Measurements from ENCODE around the gene MLLT11. TPM values are rescaled to one million over a fixed set of nuclear protein-coding genes. Genes with fewer than 3 reads are reported as not detected.

Gene MLLT11
- polyA plus RNA-seq, 3 donors = 0.38 to 7.2 (median 1.8) TPM

- no peak overlapping the region for H3K27ac ChIP-seq (ENCODE audit: low read depth, low read length)
- 85 to 90% (median 89%) methylated on average over 1 of the region's 1 CpG for WGBS, 3 donors
These were observed 37.9 kb downstream of the MLLT11 start for GRCh38 chr1:151098126-151098525.

- no peak overlapping the region for H3K27ac ChIP-seq (ENCODE audit: low read depth, low read length)
These were observed 44.4 kb downstream of the MLLT11 start for GRCh38 chr1:151104630-151105029.

- no peak overlapping the region for H3K27ac ChIP-seq (ENCODE audit: low read depth, low read length)
- WGBS, 3 donors = 54 to 67% (median 61%) methylated on average over 2 of the region's 2 CpGs
These were observed 46.7 kb downstream of the MLLT11 start for GRCh38 chr1:151106894-151107293.

GRCh38 chr1:151108331-151108730, 48.1 kb downstream of the MLLT11 start:
- 93 to 97% (median 97%) methylated on average over 5 of the region's 5 CpGs for WGBS, 3 donors
- H3K27ac ChIP-seq (ENCODE audit: low read depth, low read length) = no peak overlapping the region

DNA sequence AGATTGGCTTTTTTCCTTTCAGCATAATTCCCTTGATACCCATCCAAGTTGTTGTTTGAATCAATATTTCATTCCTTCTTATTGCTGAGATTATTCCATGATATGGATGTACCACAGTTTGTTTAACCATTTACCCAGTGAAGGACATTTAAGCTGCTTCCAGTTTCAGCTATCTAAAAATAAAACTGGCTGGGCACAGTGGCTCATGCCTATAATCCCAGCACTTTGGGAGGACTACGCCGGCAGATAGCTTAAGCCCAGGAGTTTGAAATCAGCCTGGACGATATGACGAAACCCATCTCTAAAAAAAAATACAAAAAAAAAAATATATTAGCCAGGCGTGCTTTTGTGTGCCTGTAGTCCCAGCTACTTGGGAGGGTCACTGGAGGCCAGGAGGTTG, 53.7 kb downstream of the MLLT11 start:
- 72 to 98% (median 95%) methylated on average over 5 of the region's 5 CpGs for WGBS, 3 donors
- H3K27ac ChIP-seq (ENCODE audit: low read depth, low read length) = no peak overlapping the region

Other genes starting within 250 kb of the MLLT11 start
- 10 to 100 TPM; 14.1 to 45.2 (median 18.0) TPM for gene ARNT, start 183.8 kb upstream of the MLLT11 start, polyA plus RNA-seq
- not detected for gene CTXND2, start 173.3 kb upstream of the MLLT11 start, polyA plus RNA-seq
- 10 to 100 TPM; 13.4 to 15.7 (median 15.1) TPM for gene SETDB1, start 134.0 kb upstream of the MLLT11 start, polyA plus RNA-seq
- 100 to 1,000 TPM in 2 of 3 donors, 10 to 100 TPM in 1; 86.8 to 134 (median 109) TPM for gene CERS2, start 85.6 kb upstream of the MLLT11 start, polyA plus RNA-seq
- 10 to 100 TPM in 1 of 3 donors, 1 to 10 TPM in 1, under 1 TPM in 1; 0.15 to 12.8 (median 3.1) TPM for gene ANXA9, start 78.1 kb upstream of the MLLT11 start, polyA plus RNA-seq
- 10 to 100 TPM; 12.0 to 24.0 (median 13.9) TPM for gene MINDY1, start 53.5 kb upstream of the MLLT11 start, polyA plus RNA-seq
- 10 to 100 TPM in 1 of 3 donors, 1 to 10 TPM in 2; 8.6 to 14.2 (median 9.9) TPM for gene PRUNE1, start 51.9 kb upstream of the MLLT11 start, polyA plus RNA-seq
- gene BNIPL, start 23.8 kb upstream of the MLLT11 start, polyA plus RNA-seq = 1 to 10 TPM in 1 of 3 donors, under 1 TPM in 2; 0.16 to 1.1 (median 0.34) TPM
- gene C1orf56, start 12.6 kb upstream of the MLLT11 start, polyA plus RNA-seq = 1 to 10 TPM; 1.8 to 5.0 (median 3.9) TPM
- gene CDC42SE1, start 775 bp upstream of the MLLT11 start, polyA plus RNA-seq = 10 to 100 TPM; 25.9 to 72.3 (median 64.3) TPM
- 10 to 100 TPM in 1 of 3 donors, 1 to 10 TPM in 2; 3.0 to 12.4 (median 8.3) TPM for gene GABPB2, start 10.4 kb downstream of the MLLT11 start, polyA plus RNA-seq
- gene SEMA6C, start 86.2 kb downstream of the MLLT11 start, polyA plus RNA-seq = 10 to 100 TPM in 1 of 3 donors, 1 to 10 TPM in 2; 3.3 to 22.9 (median 6.7) TPM
- 10 to 100 TPM in 1 of 3 donors, 1 to 10 TPM in 2; 1.4 to 20.4 (median 5.8) TPM for gene TNFAIP8L2, start 96.3 kb downstream of the MLLT11 start, polyA plus RNA-seq
- 1 to 10 TPM; 3.3 to 5.3 (median 3.9) TPM for gene LYSMD1, start 105.5 kb downstream of the MLLT11 start, polyA plus RNA-seq
- 10 to 100 TPM; 16.7 to 39.8 (median 29.7) TPM for gene SCNM1, start 105.7 kb downstream of the MLLT11 start, polyA plus RNA-seq
- under 1 TPM; 0.16 to 0.62 (median 0.56) TPM for gene TMOD4, start 115.6 kb downstream of the MLLT11 start, polyA plus RNA-seq
- 10 to 100 TPM; 19.9 to 34.8 (median 26.3) TPM for gene VPS72, start 129.8 kb downstream of the MLLT11 start, polyA plus RNA-seq
- gene PIP5K1A, start 138.2 kb downstream of the MLLT11 start, polyA plus RNA-seq = 10 to 100 TPM in 2 of 3 donors, 1 to 10 TPM in 1; 6.9 to 28.8 (median 25.1) TPM
- gene PSMD4, start 194.3 kb downstream of the MLLT11 start, polyA plus RNA-seq = 100 to 1,000 TPM; 115 to 142 (median 130) TPM
- 1 to 10 TPM; 4.9 to 10.0 (median 7.5) TPM for gene ZNF687, start 221.9 kb downstream of the MLLT11 start, polyA plus RNA-seq

Measured in adipose tissue (tissue), 3 donors.